Gastrocnemius medialis (tissue), 4 donors: Measurements from ENCODE around the gene ISOC1.

Experiments used
- POLR2A ChIP-seq, 2 donors: fragments of 450-650 bp; IDR thresholded peaks; one replicate each; pipeline ENCODE4 v1.6.1; 2017; ENCODE audit warnings: antibody characterized with exemption in 2 of 2, mild to moderate bottlenecking in 2 of 2, moderate library complexity in 2 of 2
- TF ChIP-seq, protein P1 (sequence below), 5 experiments: fragments of 450-650 bp in 3 of 5; fragments of 200-600 bp in 2 of 5; sonication (generic) in 2 of 5; IDR thresholded peaks in 4 of 5; conservative IDR thresholded peaks in 1 of 5; 1 replicate in 4 of 5; 2 replicates in 1 of 5; pipeline ENCODE4 v1.5.1; 2016 to 2019; ENCODE audit warnings: antibody characterized with exemption in 5 of 5, mild to moderate bottlenecking in 3 of 5, moderate library complexity in 3 of 5

DNA sequence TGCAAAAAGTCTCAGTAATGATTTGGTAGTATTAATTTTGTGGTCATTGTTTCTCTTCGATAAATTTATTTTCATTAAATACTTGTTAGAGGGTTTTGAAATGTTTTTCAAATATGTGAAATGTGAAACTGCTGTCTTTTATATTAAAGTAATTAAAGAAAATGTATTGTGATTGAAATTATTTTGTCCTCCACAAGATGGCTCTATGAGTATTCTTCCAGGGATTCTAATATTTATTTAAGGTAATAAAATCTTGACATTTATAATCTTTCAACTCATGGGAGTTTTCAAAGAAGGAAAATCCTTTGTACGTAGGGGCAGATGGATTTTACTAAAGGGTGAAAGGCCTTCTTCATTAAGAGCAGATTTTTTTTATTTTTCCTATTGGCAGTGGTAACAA is 19.3 kb downstream of the ISOC1 start:
- TF ChIP-seq, protein P1, sequence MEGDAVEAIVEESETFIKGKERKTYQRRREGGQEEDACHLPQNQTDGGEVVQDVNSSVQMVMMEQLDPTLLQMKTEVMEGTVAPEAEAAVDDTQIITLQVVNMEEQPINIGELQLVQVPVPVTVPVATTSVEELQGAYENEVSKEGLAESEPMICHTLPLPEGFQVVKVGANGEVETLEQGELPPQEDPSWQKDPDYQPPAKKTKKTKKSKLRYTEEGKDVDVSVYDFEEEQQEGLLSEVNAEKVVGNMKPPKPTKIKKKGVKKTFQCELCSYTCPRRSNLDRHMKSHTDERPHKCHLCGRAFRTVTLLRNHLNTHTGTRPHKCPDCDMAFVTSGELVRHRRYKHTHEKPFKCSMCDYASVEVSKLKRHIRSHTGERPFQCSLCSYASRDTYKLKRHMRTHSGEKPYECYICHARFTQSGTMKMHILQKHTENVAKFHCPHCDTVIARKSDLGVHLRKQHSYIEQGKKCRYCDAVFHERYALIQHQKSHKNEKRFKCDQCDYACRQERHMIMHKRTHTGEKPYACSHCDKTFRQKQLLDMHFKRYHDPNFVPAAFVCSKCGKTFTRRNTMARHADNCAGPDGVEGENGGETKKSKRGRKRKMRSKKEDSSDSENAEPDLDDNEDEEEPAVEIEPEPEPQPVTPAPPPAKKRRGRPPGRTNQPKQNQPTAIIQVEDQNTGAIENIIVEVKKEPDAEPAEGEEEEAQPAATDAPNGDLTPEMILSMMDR (IDR thresholded peaks at IDR 0.05 in 4 of 5, conservative IDR thresholded peaks at IDR 0.05 in 1 of 5), result no peak
- TF ChIP-seq POLR2A (IDR thresholded peaks at IDR 0.05), result no peak
